Measurements from ENCODE around the gene TAS1R3. TPM values are rescaled to one million over a fixed set of nuclear protein-coding genes. Genes with fewer than 3 reads are reported as not detected.

Gene TAS1R3
- total RNA-seq, 1 experiment from 2014 or later: 0.14 TPM

- peak; percentile 50 for DNase-seq (ENCODE audit: low spot score)
- in situ Hi-C loops (cut with HindIII; ENCODE audit: low sequenced_read_pairs): no loop called here
Observed at GRCh38 chr1:1318131-1318652, 12.9 kb upstream of the TAS1R3 start.

DNA sequence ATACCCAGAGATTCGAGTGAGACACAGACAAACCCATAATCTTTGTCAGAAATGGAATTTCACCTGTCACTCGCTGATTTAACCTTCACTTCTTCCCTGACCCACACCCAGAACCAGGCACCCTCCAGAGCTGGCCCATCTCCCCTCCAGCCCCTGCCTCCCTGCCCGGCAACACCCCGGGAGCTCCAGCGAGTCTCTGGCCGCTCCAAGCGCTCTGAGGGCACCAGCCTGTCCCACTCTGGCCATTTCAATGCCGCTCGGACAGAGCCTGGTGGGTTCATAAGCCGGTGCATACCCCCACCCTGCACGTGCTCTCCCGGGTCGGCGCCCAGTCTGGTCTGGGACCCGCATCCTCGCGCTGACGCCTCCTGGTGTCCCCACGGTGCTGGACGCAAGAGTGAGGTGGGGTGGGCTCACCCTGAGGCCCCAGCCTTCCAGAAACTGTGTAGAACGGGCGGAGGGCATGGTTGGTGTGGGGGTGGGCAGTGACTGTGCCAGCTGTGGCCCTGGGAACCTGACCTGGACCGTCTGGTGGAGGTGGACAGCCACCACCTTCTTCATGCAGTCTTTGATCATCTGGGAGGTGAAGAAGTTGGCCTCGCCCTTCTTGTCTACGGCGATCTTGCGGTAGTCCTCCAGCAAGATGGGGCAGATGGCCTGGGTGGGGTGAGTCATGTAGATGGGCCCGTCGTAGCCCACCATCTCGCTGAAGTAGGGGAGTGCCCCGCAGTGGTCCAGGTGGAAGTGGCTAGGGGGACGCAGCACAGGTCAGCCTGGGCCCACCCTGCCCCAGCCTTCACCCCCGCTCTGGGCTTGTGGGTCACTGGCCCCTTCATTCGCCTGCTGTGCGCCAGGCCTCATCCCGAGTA is 12.1 kb upstream of the TAS1R3 start:
- no peak for DNase-seq (ENCODE audit: low spot score)
- in situ Hi-C loops (cut with HindIII; ENCODE audit: low sequenced_read_pairs): no loop called here

DNA sequence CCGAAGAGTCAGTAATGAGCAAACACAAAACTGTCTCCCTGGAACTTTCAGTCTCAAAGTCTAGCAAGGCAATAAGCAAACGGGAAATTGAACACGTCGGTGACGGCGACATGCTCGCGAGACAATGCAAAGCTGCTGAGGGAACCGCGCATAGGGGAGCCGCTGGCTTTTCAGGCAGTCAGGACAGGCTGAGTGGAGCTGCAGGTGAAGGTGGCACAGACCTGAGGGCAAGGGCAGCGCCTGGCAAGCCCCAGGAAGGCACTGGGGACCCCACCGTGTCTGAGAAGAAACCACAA is 11.5 kb upstream of the TAS1R3 start:
- in situ Hi-C loops (cut with HindIII; ENCODE audit: low sequenced_read_pairs): no loop called here
- no peak for DNase-seq (ENCODE audit: low spot score)

DNA sequence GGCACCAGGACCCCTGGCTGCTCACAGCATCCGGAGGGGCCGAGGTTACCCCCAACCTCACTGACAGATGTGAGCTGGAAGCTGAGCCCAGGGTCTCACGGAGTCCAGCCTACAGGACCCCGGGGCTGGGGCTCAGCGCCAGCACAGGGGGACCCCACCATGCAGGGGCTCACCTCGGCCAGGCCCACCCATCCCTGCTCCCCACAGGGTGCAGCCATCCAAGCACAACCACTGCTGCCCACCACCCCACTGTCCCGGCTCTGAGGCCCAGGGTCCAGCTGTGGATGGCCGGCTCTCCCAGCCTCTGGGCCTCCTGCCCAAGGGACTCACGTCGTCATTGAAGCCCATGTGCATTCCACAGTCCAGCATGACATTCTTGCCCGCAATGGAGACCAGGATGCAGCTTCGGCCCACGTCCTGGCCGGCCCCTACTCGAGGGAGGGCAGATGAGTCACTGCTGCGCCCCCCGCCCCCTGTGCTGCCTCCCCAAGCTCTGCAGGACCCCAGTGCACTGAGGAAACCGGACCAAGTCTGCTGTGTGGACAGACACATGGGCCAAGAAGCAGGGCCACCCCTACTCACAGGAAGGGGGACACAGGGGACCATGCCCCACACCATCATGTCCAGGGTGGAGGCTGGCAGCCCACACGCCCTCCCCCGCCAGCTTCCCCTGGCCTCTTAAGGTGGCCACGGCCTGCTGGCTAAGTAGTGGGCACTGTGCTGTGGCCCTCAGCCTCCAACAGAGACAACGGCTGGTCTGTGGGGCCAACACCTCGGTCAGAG is 10.2 kb upstream of the TAS1R3 start:
- in situ Hi-C loops (cut with HindIII; ENCODE audit: low sequenced_read_pairs): no loop called here
- no peak for DNase-seq (ENCODE audit: low spot score)

DNA sequence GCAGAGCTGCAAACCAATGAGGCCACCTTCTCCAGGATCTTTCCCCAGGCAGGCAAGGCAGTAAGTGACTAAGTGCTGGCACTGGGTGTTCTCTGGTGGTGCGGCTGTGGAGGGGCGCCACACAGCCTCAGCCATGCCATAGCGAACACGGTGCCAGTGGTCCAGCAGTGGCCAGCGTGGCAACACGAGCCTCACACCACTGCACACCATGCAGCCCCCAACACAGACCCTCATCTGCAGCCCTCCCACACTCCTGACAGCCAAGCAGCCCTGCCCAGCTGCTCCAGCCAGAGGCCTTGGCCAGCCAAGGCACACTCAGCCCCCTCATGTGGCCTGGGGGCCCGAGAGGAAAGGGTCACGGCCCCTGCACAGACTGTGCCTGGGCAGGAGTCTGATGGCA is 9.6 kb upstream of the TAS1R3 start:
- in situ Hi-C loops (cut with HindIII; ENCODE audit: low sequenced_read_pairs): no loop called here
- no peak for DNase-seq (ENCODE audit: low spot score)

DNA sequence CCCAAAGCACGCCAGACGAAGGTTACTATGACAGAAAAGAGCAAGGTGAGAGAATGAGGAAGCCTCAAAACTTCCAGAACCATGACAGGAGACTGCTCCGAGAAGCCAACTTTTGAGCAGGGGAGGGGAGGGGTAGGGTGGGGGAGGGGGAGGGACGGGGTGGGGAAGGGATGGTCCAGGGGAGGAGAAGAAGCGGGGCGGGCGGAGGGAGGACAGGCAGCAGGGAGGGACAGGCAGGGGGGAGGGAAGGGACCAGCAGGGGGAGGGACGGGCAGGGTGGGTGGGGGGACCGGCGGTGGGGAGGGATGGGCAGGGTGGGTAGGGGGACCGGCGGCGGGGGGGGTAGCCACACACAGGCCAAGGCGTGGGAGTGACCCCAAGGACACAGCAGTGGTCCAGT is 8.7 kb upstream of the TAS1R3 start:
- DNase-seq (ENCODE audit: low spot score): no peak
- in situ Hi-C loops (cut with HindIII; ENCODE audit: low sequenced_read_pairs): no loop called here

GRCh38 chr1:1322952-1323351 is 8.1 kb upstream of the TAS1R3 start:
- DNase-seq (ENCODE audit: low spot score): no peak
- in situ Hi-C loops (cut with HindIII; ENCODE audit: low sequenced_read_pairs): no loop called here

DNA sequence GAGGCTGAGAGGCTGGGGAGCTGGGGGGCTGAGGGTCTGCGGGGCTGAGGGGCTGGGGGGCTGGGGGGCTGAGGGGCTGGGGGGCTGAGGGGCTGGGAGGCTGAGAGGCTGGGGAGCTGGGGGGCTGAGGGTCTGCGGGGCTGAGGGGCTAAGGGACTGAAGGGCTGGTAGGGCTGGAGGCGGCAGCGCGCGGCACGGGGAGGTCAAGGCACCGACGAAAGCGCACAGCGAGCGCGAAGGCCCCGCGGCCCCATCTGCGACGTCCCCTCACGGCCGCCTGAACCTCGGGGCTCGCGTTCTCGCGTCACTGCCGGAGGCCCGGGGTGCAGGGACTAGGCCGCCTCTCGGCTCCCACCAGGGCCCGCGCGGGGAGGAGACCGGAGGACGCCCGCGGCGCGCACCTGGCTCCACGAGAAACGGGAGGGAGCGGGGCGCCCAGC is 7.0 kb upstream of the TAS1R3 start:
- in situ Hi-C loops (cut with HindIII; ENCODE audit: low sequenced_read_pairs): no loop called here
- no peak for DNase-seq (ENCODE audit: low spot score)

GRCh38 chr1:1324524-1325287 is 6.4 kb upstream of the TAS1R3 start, which contains the start of the genes CPTP and INTS11:
TSS of gene CPTP (plus strand) at chr1:1324802. CDS start at chr1:1326911, 2,109 bp downstream.
TSS of gene INTS11 (minus strand) at chr1:1324660. CDS start at chr1:1324608, 52 bp downstream.
- in situ Hi-C loops (cut with HindIII; ENCODE audit: low sequenced_read_pairs): no loop called here
- peak; percentile 86 for DNase-seq (ENCODE audit: low spot score)

GRCh38 chr1:1325288-1326074 is 5.6 kb upstream of the TAS1R3 start:
- no peak for DNase-seq (ENCODE audit: low spot score)
- in situ Hi-C loops (cut with HindIII; ENCODE audit: low sequenced_read_pairs): no loop called here

- DNase-seq (ENCODE audit: low spot score): no peak
- in situ Hi-C loops (cut with HindIII; ENCODE audit: low sequenced_read_pairs): no loop called here
Observed at GRCh38 chr1:1326075-1326605, 4.9 kb upstream of the TAS1R3 start.

- no peak for DNase-seq (ENCODE audit: low spot score)
- in situ Hi-C loops (cut with HindIII; ENCODE audit: low sequenced_read_pairs): no loop called here
Observed at GRCh38 chr1:1327291-1327690, 3.8 kb upstream of the TAS1R3 start.

- in situ Hi-C loops (cut with HindIII; ENCODE audit: low sequenced_read_pairs): no loop called here
Observed at GRCh38 chr1:1328254-1328653, 2.8 kb upstream of the TAS1R3 start.

DNA sequence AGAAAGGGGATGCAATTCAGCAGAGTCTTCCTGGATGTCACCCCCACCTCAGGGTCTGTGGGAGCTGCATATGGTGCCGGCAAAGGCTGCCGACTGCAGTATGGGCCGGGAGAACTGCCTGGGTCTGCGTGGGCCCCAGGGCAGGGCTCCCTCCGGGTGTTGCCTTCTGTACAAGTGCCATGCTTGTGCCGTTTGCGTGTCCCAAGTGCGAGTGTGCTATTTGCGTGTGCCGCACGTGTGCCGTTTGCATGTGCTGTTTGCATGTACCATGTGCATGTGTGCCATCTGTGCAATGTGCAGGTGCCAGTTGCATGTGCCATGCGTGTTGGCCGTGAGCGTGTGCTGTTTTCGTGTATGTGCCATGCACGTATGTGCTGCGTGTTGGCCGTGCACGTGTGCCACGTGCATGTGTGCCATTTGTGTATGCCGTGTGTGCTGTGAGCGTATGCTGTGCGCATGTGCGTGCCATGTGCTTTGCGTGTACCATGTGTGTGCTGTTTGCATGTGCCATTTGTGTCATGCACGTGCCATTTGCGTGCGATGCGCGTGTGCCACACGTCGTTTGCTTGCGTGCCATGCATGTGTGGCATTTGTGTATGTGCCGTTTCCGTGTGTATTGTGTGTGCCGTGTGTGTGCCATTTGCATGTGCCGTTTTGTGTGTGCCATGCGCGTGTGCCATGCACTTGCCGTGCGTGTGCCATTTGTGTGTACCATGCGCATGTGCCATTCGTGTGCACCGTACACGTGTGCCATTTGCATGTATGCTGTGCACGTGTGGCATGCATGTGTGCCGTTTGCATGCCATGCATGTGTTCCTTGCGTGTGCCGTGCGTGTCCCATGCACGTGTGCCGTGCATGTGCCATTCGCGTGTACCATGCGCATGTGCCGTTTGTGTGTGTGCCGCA is 1.5 kb upstream of the TAS1R3 start:
- DNase-seq (ENCODE audit: low spot score): no peak
- in situ Hi-C loops (cut with HindIII; ENCODE audit: low sequenced_read_pairs): no loop called here

More at GRCh38 chr1:1328254-1328653, 2.8 kb upstream of the TAS1R3 start:
- DNase-seq (ENCODE audit: low spot score): no peak

DNA sequence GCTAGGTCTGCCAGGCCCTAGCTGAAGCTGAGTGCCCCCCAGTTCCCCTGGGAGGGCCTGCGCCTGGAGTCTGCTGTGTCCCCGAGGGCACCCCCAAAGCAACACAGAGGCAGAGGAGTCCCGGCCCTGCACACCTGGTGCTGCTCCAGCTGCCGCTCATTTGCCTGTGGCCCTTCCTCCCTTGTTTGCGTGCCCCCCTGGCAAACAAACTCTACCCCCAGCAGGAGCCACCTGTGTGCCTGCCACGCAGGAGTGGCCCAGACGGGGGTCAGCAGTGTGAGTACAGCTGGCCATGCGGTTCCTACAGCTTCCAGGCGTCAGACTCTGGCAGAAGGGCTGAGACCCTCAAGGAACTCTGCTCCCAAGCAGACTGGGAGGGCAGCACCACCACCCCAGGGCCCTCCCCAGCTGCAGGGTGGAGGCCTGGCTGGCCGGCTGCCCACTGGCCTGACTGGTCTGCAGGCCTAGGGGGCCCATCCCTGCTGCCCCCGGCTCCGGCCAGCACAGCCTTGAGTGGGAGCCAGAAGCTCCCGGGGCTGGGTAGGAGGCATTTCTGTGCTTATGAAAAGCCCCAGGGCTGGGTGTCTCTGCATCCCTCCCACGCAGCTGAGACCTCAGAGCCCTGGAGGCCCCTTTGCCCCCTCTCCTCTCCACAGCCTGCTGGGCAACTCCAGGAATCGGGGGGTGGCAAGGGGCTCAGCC is 563 bp upstream of the TAS1R3 start:
- DNase-seq (ENCODE audit: low spot score): no peak
- in situ Hi-C loops (cut with HindIII; ENCODE audit: low sequenced_read_pairs): no loop called here

DNA sequence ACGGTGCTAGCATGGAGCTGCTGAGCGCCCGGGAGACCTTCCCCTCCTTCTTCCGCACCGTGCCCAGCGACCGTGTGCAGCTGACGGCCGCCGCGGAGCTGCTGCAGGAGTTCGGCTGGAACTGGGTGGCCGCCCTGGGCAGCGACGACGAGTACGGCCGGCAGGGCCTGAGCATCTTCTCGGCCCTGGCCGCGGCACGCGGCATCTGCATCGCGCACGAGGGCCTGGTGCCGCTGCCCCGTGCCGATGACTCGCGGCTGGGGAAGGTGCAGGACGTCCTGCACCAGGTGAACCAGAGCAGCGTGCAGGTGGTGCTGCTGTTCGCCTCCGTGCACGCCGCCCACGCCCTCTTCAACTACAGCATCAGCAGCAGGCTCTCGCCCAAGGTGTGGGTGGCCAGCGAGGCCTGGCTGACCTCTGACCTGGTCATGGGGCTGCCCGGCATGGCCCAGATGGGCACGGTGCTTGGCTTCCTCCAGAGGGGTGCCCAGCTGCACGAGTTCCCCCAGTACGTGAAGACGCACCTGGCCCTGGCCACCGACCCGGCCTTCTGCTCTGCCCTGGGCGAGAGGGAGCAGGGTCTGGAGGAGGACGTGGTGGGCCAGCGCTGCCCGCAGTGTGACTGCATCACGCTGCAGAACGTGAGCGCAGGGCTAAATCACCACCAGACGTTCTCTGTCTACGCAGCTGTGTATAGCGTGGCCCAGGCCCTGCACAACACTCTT is 1.1 kb downstream of the TAS1R3 start:
- in situ Hi-C loops (cut with HindIII; ENCODE audit: low sequenced_read_pairs): no loop called here
- no peak for DNase-seq (ENCODE audit: low spot score)

Data from G401 (cell line).